NCI-H2107 treated with DMSO at 0.1 percent for 48 hours (cell line): ENCODE measurements around the gene F2RL3.
"Not testable (repeated sequence)": the region's sequence is repeated elsewhere in the genome, so short reads cannot be mapped to it uniquely, and the experiment has no call there.

ENCODE experiments used
- DNase-seq: peaks from one replicate; lab custom pipeline; 2025; ENCODE audit not compliant: unreplicated experiment; lab: John Stamatoyannopoulos, UW

F2RL3 gene

DNA sequence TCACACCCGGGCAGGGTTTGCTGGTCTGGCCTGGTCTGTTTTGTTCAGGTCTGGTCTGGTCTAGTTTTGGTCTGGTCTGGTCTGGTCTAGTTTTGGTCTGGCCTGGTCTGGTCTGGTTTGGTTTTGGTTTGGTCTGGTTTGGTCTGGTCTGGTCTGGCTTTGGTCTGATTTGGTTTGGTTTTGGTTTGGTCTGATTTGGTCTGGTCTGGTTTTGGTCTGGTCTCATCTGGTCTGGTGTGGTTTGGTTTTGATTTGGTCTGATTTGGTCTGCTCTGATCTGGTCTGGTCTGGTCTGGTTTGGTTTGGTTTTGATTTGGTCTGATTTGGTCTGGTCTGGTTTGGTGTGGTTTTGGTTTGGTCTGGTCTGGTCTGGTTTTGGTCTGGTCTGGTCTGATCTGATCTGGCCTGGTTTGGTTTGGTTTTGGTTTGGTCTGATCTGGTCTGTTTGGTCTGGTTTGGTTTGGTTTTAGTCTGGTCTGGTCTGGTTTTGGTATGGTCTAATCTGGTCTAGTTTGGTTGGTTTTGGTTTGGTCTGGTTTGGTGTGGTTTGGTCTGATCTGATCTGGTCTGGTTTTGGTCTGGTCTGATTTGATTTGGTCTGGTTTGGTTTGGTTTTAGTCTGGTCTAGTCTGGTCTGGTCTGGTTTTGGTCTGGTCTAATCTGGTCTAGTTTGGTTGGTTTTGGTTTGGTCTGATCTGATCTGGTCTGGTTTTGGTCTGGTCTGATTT lies 14.4 kb upstream of the F2RL3 start:
- no peak for DNase-seq

GRCh38 chr19:16874978-16875299 lies 13.9 kb upstream of the F2RL3 start:
- not testable (repeated sequence) for DNase-seq

GRCh38 chr19:16875584-16876555 lies 12.9 kb upstream of the F2RL3 start:
- no peak for DNase-seq

DNA sequence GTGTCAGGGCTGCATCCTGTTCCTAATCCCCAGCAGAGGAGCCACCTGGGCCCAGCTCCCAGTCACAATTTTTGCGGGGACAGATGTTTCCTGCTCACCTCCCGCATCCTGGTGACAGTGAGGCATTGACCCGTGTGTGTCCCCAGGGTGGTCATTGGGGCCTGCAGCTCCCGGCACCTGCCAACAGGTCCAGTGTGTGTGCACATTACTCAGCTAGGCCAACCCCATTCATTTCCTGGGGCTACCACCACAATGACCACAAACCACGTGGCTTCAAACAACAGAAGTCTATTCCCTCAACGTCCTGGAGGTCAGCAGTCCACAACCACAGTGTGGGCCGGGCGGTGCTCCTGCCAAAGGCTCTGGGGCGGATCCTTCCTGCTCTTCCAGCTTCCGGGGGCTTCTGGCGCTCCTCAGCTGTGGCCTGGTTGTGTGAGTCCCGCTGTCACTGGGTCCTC lies 11.9 kb upstream of the F2RL3 start:
- DNase-seq, result no peak

DNA sequence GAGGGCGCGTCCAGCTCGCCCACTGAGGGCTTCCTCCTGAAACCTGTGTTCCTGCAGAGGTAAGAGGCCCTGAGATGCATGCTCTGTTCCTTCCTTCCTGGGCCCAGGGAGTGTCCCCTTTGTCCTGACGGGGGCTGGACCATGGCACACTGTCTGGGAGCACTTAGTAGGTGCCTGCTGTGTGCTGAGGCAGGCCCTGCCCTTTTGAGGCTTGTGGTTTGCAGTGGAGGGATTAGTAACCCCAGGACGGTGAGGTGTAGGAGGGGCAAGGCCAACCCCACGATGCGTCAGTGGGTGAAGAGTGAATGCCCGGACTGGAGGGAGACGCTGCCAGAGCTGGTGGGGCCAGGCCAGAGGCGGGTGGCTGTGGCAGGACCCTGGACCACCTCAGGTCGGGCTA lies 11.2 kb upstream of the F2RL3 start:
- no peak for DNase-seq

DNA sequence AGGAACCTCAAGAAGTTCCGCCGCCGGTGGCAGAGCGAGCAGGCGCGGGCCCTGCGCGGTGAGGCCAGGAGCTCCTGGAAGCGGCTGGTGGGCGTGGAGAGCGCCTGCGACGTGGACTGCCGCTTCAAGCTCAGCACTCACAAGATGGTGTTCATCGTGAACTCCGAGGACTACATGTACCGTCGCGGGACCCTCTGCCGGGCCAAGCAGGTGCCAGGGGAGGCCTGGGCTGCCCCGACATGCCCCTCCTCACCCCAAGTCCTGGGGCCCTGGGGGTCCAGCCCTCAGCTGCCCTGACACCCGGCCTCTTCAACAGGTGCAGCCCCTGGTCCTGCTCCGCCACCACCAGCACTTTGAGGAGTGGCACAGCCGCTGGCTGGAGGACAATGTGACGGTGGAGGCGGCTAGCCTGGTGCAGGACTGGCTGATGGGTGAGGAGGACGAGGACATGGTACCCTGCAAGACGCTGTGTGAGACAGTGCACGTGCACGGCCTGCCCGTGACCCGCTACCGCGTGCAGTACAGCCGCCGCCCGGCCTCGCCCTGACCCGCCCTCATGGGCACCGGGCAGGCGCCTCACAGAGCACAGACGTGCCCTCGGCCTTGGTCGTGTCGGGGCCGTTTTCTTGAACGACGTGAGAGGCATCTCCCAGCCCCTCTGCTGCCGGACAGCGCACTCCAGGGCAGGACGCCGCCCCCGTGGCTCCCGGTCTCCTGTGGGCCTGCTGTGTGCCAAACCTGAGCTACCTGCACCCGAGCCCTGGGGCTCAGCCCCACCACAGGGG lies 10.4 kb upstream of the F2RL3 start:
- DNase-seq, result no peak

GRCh38 chr19:16880884-16881554 lies 7.8 kb upstream of the F2RL3 start:
- DNase-seq, result no peak

- DNase-seq, result no peak
Measured at GRCh38 chr19:16882146-16882545, 6.7 kb upstream of the F2RL3 start.

- no peak for DNase-seq
Measured at GRCh38 chr19:16883522-16883921, 5.3 kb upstream of the F2RL3 start.

GRCh38 chr19:16885166-16885565 lies 3.6 kb upstream of the F2RL3 start:
- no peak for DNase-seq

DNA sequence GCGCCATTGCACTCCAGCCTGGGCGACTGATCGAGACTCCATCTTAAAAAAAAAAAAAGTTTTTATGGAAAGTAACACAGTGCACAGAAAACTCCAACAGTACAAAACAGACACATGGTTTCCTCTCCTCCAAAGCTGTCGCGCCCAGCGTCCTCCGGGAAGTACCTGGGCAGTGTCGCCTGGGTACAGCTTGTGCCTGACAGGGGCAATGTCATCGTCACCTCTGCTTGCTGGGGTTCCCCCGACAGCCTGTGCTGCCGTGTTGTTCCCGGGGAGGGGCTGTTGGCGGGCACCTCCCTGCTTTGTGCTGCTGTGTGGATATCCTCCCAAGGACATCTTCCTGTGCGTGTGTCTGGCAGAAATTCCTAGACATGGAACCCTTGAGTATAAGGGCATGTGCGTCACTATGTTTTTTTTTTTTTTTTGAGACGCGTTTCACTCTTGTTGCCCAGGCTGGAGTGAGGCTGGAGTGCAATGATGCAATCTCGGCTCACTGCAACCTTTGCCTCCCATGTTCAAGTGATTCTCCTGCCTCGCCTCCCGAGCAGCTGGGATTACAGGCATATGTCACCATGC lies 2.4 kb upstream of the F2RL3 start:
- DNase-seq, result no peak

- no peak for DNase-seq
Measured at GRCh38 chr19:16887353-16888265, 1.2 kb upstream of the F2RL3 start.

DNA sequence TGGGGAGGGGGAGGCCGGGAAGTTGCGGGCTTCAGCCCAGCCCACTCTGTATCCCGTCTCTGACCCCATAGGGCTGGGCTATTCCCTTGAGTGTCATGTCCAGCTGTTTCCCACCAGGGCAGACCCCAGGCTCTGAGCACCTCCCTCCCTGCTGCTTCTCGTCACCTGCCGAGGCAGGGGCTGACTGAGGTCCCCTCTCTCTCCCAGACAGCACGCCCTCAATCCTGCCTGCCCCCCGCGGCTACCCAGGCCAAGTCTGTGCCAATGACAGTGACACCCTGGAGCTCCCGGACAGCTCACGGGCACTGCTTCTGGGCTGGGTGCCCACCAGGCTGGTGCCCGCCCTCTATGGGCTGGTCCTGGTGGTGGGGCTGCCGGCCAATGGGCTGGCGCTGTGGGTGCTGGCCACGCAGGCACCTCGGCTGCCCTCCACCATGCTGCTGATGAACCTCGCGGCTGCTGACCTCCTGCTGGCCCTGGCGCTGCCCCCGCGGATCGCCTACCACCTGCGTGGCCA lies 625 bp downstream of the F2RL3 start:
- no peak for DNase-seq

- no peak for DNase-seq
Measured at GRCh38 chr19:16889883-16890460, 1.2 kb downstream of the F2RL3 start.

DNA sequence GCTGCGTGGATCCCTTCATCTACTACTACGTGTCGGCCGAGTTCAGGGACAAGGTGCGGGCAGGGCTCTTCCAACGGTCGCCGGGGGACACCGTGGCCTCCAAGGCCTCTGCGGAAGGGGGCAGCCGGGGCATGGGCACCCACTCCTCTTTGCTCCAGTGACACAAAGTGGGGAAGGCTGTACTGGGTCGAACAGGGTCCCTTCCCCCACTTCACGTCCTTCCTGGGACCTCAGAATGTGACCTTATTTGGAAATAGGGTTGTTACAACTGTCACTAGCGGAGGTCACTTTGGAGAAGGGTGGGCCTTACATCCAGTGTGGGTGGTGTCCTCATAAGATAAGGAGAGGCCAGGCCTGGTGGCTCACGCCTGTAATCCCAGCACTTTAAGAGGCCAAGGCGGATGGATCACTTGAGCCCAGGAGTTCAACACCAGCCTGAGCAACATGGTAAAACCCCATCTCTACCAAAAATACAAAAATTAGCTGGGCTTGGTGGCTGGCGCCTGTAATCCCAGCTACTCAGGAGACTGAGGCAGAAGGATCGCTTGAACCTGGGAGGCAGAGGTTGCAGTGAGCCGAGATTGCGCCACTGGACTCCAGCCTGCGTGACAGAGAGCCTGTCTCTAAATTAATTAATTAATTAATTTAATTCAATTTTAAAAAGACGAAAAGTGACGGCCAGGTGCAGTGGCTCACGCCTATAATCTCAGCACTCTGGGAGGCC lies 1.8 kb downstream of the F2RL3 start:
- no peak for DNase-seq

GRCh38 chr19:16891696-16892382 lies 3.0 kb downstream of the F2RL3 start:
- DNase-seq, result no peak

- DNase-seq, result no peak
Measured at GRCh38 chr19:16892436-16892835, 3.6 kb downstream of the F2RL3 start.
